ENCODE data around the gene PLXND1.

Gene PLXND1

GRCh38 chr3:129530251-129530791, 76.2 kb downstream of the PLXND1 start:
- no peak overlapping the region for H3K4me2 ChIP-seq (ENCODE audit: low read length)
- H2AFZ ChIP-seq, result no peak overlapping the region
- H3K27me3 ChIP-seq (ENCODE audit: control insufficient read depth, insufficient read depth, low read length), result no peaks in the 10 kb centered on the region
- H3K4me1 ChIP-seq, result peaks cover 8% of the 10 kb centered on the region
- no peaks in the 10 kb centered on the region for H3K9me3 ChIP-seq (ENCODE audit: control insufficient read depth, low read length)
- TF ChIP-seq CTCF (IDR thresholded peaks at IDR 0.05), result no peak
- H3K79me2 ChIP-seq, result no peaks in the 10 kb centered on the region
- H3K36me3 ChIP-seq (ENCODE audit: control insufficient read depth, insufficient read depth, low read length), result no peaks in the 10 kb centered on the region
- H3K27ac ChIP-seq, result no peak overlapping the region
- H3K9ac ChIP-seq, result no peak overlapping the region
- H3K4me3 ChIP-seq (ENCODE audit: low read depth, low read length), result no peak overlapping the region

- Histone ChIP-seq H3K27me3 (ENCODE audit: control insufficient read depth, insufficient read depth, low read length) (no peaks in the 10 kb centered on the region), H3K4me2 (ENCODE audit: low read length) (no peak overlapping the region), H3K4me1 (peaks cover 5% of the 10 kb centered on the region), H3K9ac (no peak overlapping the region), H2AFZ (no peak overlapping the region), H3K36me3 (ENCODE audit: control insufficient read depth, insufficient read depth, low read length) (no peaks in the 10 kb centered on the region), H3K4me3 (ENCODE audit: low read depth, low read length) (no peak overlapping the region), H3K9me3 (ENCODE audit: control insufficient read depth, low read length) (no peaks in the 10 kb centered on the region), H3K79me2 (no peaks in the 10 kb centered on the region), H3K27ac (no peak overlapping the region)
- TF ChIP-seq CTCF (IDR thresholded peaks at IDR 0.05), result no peak
These were observed 76.9 kb downstream of the PLXND1 start for GRCh38 chr3:129529436-129530210.

GRCh38 chr3:129528589-129529100, 77.8 kb downstream of the PLXND1 start, which contains the start of gene RHO:
Gene RHO (plus strand): TSS chr3:129528639. CDS start chr3:129528734, 95 bp downstream.
- Histone ChIP-seq H3K9me3 (ENCODE audit: control insufficient read depth, low read length) (no peaks in the 10 kb centered on the region), H3K4me3 (ENCODE audit: low read depth, low read length) (no peak within 1 kb of the TSS), H3K27me3 (ENCODE audit: control insufficient read depth, insufficient read depth, low read length) (no peaks in the 10 kb centered on the region), H3K79me2 (no peaks in the 10 kb centered on the region), H3K9ac (no peak within 1 kb of the TSS), H3K36me3 (ENCODE audit: control insufficient read depth, insufficient read depth, low read length) (no peaks in the 10 kb centered on the region), H3K4me2 (ENCODE audit: low read length) (no peak within 1 kb of the TSS), H3K4me1 (no peaks in the 10 kb centered on the region), H3K27ac (no peak within 1 kb of the TSS), H2AFZ (no peak within 1 kb of the TSS)
- TF ChIP-seq CTCF (IDR thresholded peaks at IDR 0.05), result no peak

- no peak for TF ChIP-seq CTCF (IDR thresholded peaks at IDR 0.05)
- Histone ChIP-seq H2AFZ (no peak overlapping the region), H3K36me3 (ENCODE audit: control insufficient read depth, insufficient read depth, low read length) (no peaks in the 10 kb centered on the region), H3K27me3 (ENCODE audit: control insufficient read depth, insufficient read depth, low read length) (no peaks in the 10 kb centered on the region), H3K4me3 (ENCODE audit: low read depth, low read length) (no peak overlapping the region), H3K4me1 (no peaks in the 10 kb centered on the region), H3K9me3 (ENCODE audit: control insufficient read depth, low read length) (no peaks in the 10 kb centered on the region), H3K79me2 (no peaks in the 10 kb centered on the region), H3K4me2 (ENCODE audit: low read length) (no peak overlapping the region), H3K9ac (no peak overlapping the region), H3K27ac (no peak overlapping the region)
These were observed 79.2 kb downstream of the PLXND1 start for GRCh38 chr3:129527262-129527661.
